Hematopoietic multipotent progenitor cell treated with erythropoietin and hydrocortisone succinate and interleukin-3 and kit ligand, for 17 days (in vitro differentiated cells): ENCODE data around the gene KCNQ1.

Experiments used
- DNase-seq: peaks from one replicate; pipeline ENCODE4 v3.0.0-alpha.2; 2015; ENCODE audit warnings: low spot score

Gene KCNQ1

GRCh38 chr11:2716376-2717095 lies 271.7 kb downstream of the KCNQ1 start:
- DNase-seq, result no peak

GRCh38 chr11:2717561-2718325 lies 272.9 kb downstream of the KCNQ1 start:
- no peak for DNase-seq

GRCh38 chr11:2718817-2719438 lies 274.1 kb downstream of the KCNQ1 start:
- DNase-seq, result no peak

- no peak for DNase-seq
Observed at GRCh38 chr11:2719831-2720590, 275.2 kb downstream of the KCNQ1 start.

GRCh38 chr11:2721210-2721916 lies 276.6 kb downstream of the KCNQ1 start:
- no peak for DNase-seq

GRCh38 chr11:2722955-2723354 lies 278.1 kb downstream of the KCNQ1 start:
- DNase-seq, result no peak

- DNase-seq, result no peak
Observed at GRCh38 chr11:2724104-2724503, 279.3 kb downstream of the KCNQ1 start.

GRCh38 chr11:2724653-2725367 lies 280.0 kb downstream of the KCNQ1 start:
- DNase-seq, result no peak

- no peak for DNase-seq
Observed at GRCh38 chr11:2725368-2726300, 280.8 kb downstream of the KCNQ1 start.

- DNase-seq, result no peak
Observed at GRCh38 chr11:2726964-2727363, 282.2 kb downstream of the KCNQ1 start.

GRCh38 chr11:2728128-2728662 lies 283.4 kb downstream of the KCNQ1 start:
- no peak for DNase-seq

GRCh38 chr11:2728663-2729332 lies 284.0 kb downstream of the KCNQ1 start:
- DNase-seq, result no peak

GRCh38 chr11:2729841-2730240 lies 285.0 kb downstream of the KCNQ1 start:
- DNase-seq, result no peak

- no peak for DNase-seq
Observed at GRCh38 chr11:2730272-2731129, 285.7 kb downstream of the KCNQ1 start.

GRCh38 chr11:2731130-2732125 lies 286.6 kb downstream of the KCNQ1 start:
- no peak for DNase-seq

GRCh38 chr11:2732261-2732939 lies 287.6 kb downstream of the KCNQ1 start:
- DNase-seq, result no peak
